ENCODE measurements around the gene QRICH1. TPM values are rescaled to one million over a fixed set of nuclear protein-coding genes. Genes with fewer than 3 reads are reported as not detected.

QRICH1 gene
- total RNA-seq, 1 experiment from 2014 or later, result 151 TPM

- no peak overlapping the region for H3K14ac ChIP-seq (ENCODE audit: insufficient read depth, low read length)
- WGBS (ENCODE audit: extremely low coverage, insufficient read length, low lambda C conversion rate), result no CpG with 5 or more reads among the region's 19 CpGs
- H2BK5ac ChIP-seq (ENCODE audit: insufficient read length, low read length), result no peak overlapping the region
Observed at GRCh38 chr3:49013113-49013737, 80.6 kb downstream of the QRICH1 start.

More at GRCh38 chr3:49013113-49013737, 80.6 kb downstream of the QRICH1 start:
- Histone ChIP-seq H3T11ph (ENCODE audit: low read length) (no peak overlapping the region), H3K56ac (ENCODE audit: insufficient read length, low read depth, low read length) (no peak overlapping the region), H4K20me1 (ENCODE audit: control insufficient read depth, insufficient read depth, insufficient read length) (no peaks in the 10 kb centered on the region), H3K23me2 (ENCODE audit: insufficient read length, low read depth, low read length, poor library complexity, severe bottlenecking) (peaks cover 8% of the 10 kb centered on the region), H3K27me3 (ENCODE audit: insufficient read depth, low read length) (no peaks in the 10 kb centered on the region), H2BK12ac (ENCODE audit: insufficient read length, low read depth, low read length) (no peak overlapping the region), H3K79me2 (ENCODE audit: insufficient read depth, low read length) (peaks cover 7% of the 10 kb centered on the region; the same call in 1 of the 2 replicates), H3K4ac (ENCODE audit: low read depth, low read length) (no peak overlapping the region), H3K18ac (ENCODE audit: insufficient read length, low read depth, low read length) (no peak overlapping the region), H3K9me3 (ENCODE audit: control insufficient read depth, low read depth, low read length) (no peaks in the 10 kb centered on the region), H3K4me2 (ENCODE audit: insufficient read depth, insufficient read length, low read length) (no peak overlapping the region), H2AFZ (ENCODE audit: low read length) (no peak overlapping the region), H4K5ac (ENCODE audit: insufficient read length, low read depth, low read length) (no peak overlapping the region), H4K8ac (replicated peaks; ENCODE audit: insufficient read length, low read depth, low read length) (no peak overlapping the region), H3K27ac (ENCODE audit: insufficient read length, low read depth, low read length) (no peak overlapping the region), H2BK120ac (ENCODE audit: low read depth, low read length, poor library complexity, severe bottlenecking) (no peak overlapping the region), H3K9ac (ENCODE audit: extremely low read depth, insufficient read length, low read length) (no peak overlapping the region), H3K4me1 (ENCODE audit: insufficient read depth, low read length) (no peaks in the 10 kb centered on the region; the same call in 1 of the 2 replicates), H2BK20ac (ENCODE audit: low read depth, low read length, poor library complexity, severe bottlenecking) (no peak overlapping the region), H2AK5ac (ENCODE audit: insufficient read length, low read length) (no peak overlapping the region), H2BK15ac (ENCODE audit: low read depth, low read length) (no peak overlapping the region), H4K91ac (ENCODE audit: insufficient read length, low read depth, low read length) (no peak overlapping the region), H3K79me1 (ENCODE audit: insufficient read depth, low read depth, low read length, poor library complexity, severe bottlenecking) (no peaks in the 10 kb centered on the region), H3K23ac (ENCODE audit: insufficient read length, low read depth, low read length) (no peak overlapping the region)
- TF ChIP-seq CTCF (conservative IDR thresholded peaks at IDR 0.05), result no peak
- no peaks in the 10 kb centered on the region for H3K9me3 Mint-ChIP-seq
- peak overlapping the region in 1 of 2 experiments; percentile 34; a peak in 2 of 5 replicates for H3K4me3 Mint-ChIP-seq
- H3K4me1 Mint-ChIP-seq, result peaks cover 13 to 14% of the 10 kb centered on the region in 2 experiments
- H3K27me3 Mint-ChIP-seq (ENCODE audit: low read depth), result no peaks in the 10 kb centered on the region
- peaks cover 25 to 70% (median 62%) of the 10 kb centered on the region in 3 experiments for H3K36me3 Mint-ChIP-seq (ENCODE audit: insufficient read depth in 1 of 3, low read depth in 3 of 3)
- no peak for DNase-seq
- H3K27ac Mint-ChIP-seq, result no peak overlapping the region
